Measurements from ENCODE around the gene GGA2.

The GGA2 gene

DNA sequence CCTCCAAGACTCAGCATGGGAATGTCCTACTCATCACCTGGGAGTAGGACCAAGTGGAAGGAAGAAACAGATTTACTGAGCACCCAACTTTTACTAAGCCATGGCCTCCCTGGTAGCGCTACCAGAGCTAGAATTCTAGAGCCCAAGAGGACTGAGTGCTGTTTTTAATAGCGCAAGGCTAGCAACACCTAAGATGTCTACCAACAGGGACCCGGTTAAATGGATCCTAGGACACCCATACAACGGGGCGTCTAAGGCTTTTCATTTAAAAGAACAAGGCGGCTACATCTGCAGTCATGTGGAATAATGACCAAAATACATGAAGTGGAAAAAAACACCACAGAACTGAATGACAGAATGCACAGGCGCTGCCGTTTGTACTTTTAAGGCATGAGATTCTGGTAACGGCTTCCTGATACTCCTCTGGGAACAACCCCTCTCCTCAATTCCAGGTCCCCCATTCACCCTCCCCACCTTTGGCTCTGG, 5.1 kb downstream of the GGA2 start:
- H3K4me1 ChIP-seq (ENCODE audit: control insufficient read depth in 1 of 2, insufficient read depth in 1 of 2, low read depth in 1 of 2, low read length in 1 of 2): peaks cover 35 to 37% of the 10 kb centered on the region in 2 experiments
- TF ChIP-seq, protein P1, sequence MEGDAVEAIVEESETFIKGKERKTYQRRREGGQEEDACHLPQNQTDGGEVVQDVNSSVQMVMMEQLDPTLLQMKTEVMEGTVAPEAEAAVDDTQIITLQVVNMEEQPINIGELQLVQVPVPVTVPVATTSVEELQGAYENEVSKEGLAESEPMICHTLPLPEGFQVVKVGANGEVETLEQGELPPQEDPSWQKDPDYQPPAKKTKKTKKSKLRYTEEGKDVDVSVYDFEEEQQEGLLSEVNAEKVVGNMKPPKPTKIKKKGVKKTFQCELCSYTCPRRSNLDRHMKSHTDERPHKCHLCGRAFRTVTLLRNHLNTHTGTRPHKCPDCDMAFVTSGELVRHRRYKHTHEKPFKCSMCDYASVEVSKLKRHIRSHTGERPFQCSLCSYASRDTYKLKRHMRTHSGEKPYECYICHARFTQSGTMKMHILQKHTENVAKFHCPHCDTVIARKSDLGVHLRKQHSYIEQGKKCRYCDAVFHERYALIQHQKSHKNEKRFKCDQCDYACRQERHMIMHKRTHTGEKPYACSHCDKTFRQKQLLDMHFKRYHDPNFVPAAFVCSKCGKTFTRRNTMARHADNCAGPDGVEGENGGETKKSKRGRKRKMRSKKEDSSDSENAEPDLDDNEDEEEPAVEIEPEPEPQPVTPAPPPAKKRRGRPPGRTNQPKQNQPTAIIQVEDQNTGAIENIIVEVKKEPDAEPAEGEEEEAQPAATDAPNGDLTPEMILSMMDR (IDR thresholded peaks at IDR 0.05): no peak
- H3K9me3 ChIP-seq: no peaks in the 10 kb centered on the region
- H3K27me3 ChIP-seq: no peaks in the 10 kb centered on the region
- H3K36me3 ChIP-seq: no peaks in the 10 kb centered on the region
- no peak overlapping the region for H3K27ac ChIP-seq
- H3K4me3 ChIP-seq (ENCODE audit: low read depth in 1 of 2, low read length in 1 of 2): no peak overlapping the region

DNA sequence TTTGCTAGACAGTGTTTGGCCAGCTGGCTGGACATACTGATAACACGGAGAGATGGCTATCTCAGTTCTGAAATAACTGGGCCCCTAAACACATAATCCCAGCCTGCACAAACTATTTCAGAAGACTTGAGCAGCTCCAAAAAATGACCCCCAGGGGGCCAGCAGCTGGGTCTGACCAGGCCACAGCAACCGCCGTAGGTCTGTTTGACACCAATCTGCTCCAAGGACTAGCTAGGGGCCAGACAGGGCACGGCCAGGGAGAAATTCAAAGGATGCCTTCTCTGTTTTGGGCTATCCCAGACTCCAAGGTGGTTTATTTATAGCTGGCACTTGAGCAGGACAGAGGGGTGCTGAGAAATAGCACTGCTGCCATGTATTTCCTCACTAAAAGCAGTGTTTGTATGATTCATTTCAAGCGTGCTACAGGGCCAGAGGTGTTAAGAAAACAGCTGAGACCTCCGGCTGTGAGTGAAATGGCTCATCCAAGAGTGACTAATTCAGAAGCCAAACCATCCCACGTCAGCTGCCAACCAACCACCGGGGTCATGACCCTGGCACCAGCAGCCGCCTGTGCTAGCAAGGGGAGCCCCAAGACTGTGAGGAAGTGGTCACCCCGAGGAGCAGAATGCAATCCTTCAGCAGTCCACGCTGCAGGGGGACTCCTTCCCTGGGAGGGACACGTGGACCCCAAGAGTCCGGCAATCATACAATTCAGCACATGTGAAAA, 5.7 kb downstream of the GGA2 start:
- TF ChIP-seq, protein P1 (IDR thresholded peaks at IDR 0.05): no peak
- peaks cover 33% of the 10 kb centered on the region in 2 experiments for H3K4me1 ChIP-seq (ENCODE audit: control insufficient read depth in 1 of 2, insufficient read depth in 1 of 2, low read depth in 1 of 2, low read length in 1 of 2)
- no peaks in the 10 kb centered on the region for H3K36me3 ChIP-seq
- no peak overlapping the region for H3K4me3 ChIP-seq (ENCODE audit: low read depth in 1 of 2, low read length in 1 of 2)
- no peaks in the 10 kb centered on the region for H3K27me3 ChIP-seq
- H3K9me3 ChIP-seq: no peaks in the 10 kb centered on the region
- no peak overlapping the region for H3K27ac ChIP-seq

DNA sequence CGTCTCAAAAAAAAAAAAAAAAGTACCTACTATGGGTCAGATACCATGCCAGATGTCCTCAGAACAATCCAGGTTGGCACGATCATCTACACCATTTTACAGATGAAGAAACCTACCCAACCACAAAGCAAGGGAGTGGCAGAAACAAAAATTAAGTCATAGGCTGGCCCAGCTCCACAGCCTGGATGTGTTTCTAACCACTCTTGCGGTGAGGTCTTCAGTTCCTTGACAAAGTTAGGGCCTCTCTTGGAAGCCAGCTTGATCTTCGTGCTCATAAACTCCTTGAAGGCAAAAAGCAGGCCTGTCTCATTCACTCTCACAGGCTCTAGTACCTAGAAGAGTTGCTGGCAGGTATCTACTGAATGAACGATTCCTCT, 6.2 kb downstream of the GGA2 start:
- Histone ChIP-seq H3K27ac (no peak overlapping the region), H3K27me3 (no peaks in the 10 kb centered on the region), H3K4me1 (ENCODE audit: control insufficient read depth in 1 of 2, insufficient read depth in 1 of 2, low read depth in 1 of 2, low read length in 1 of 2) (peaks cover 27 to 28% of the 10 kb centered on the region in 2 experiments), H3K36me3 (no peaks in the 10 kb centered on the region), H3K9me3 (no peaks in the 10 kb centered on the region), H3K4me3 (ENCODE audit: low read depth in 1 of 2, low read length in 1 of 2) (no peak overlapping the region)
- TF ChIP-seq, protein P1 (IDR thresholded peaks at IDR 0.05): no peak

DNA sequence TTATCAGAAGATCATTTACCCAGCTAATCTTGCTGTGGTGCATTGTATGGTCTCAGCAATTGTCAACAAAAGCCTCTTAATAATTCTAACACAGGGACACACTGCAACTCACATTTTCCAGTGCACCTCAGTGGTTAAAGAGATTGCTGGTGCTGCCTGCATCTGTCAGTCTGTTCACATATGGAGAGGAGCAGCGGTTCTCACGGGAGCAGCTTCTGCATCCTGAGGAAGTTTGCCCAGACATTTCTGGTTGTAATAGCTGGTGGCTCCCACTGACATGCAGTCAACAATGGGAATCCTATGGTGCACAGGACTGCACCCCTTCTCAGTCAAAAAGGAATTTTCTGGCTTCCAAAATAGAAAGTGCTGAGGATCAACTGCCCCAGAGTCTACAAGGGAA, 7.8 kb downstream of the GGA2 start:
- Histone ChIP-seq H3K36me3 (no peaks in the 10 kb centered on the region), H3K27ac (no peak overlapping the region), H3K27me3 (no peaks in the 10 kb centered on the region), H3K4me3 (ENCODE audit: low read depth in 1 of 2, low read length in 1 of 2) (no peak overlapping the region), H3K9me3 (no peaks in the 10 kb centered on the region), H3K4me1 (ENCODE audit: control insufficient read depth in 1 of 2, insufficient read depth in 1 of 2, low read depth in 1 of 2, low read length in 1 of 2) (peaks cover 14 to 16% of the 10 kb centered on the region in 2 experiments)
- TF ChIP-seq, protein P1 (IDR thresholded peaks at IDR 0.05): no peak

DNA sequence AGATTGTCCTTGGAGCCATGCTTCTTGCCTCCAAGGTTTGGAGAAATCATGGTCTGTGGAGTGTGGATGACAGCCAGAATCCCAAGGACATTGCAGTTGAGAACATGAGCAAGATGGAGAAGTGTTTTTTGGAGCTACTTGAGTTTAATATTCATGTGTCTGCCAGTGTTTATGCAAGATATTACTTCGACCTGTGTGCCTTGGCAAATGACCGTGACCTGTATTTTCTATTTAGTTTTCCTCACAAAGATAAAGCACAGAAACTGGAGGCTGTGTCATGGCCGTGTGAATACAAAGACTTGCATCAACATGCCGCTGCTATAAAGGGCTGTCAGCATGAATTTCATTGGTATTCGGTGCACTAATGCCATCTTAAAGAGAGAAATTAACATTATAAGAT, 9.0 kb downstream of the GGA2 start:
- no peaks in the 10 kb centered on the region for H3K27me3 ChIP-seq
- H3K36me3 ChIP-seq: no peaks in the 10 kb centered on the region
- H3K4me3 ChIP-seq (ENCODE audit: low read depth in 1 of 2, low read length in 1 of 2): no peak overlapping the region
- TF ChIP-seq, protein P1 (IDR thresholded peaks at IDR 0.05): no peak
- no peak overlapping the region for H3K27ac ChIP-seq
- H3K4me1 ChIP-seq (ENCODE audit: control insufficient read depth in 1 of 2, insufficient read depth in 1 of 2, low read depth in 1 of 2, low read length in 1 of 2): peaks cover 14 to 20% of the 10 kb centered on the region in 2 experiments
- H3K9me3 ChIP-seq: no peaks in the 10 kb centered on the region
